RWPE1 (cell line): Measurements from ENCODE around the gene CFH.
"Not testable (repeated sequence)": the region's sequence is repeated elsewhere in the genome, so short reads cannot be mapped to it uniquely, and the experiment has no call there.

Experiments used
- CTCF ChIA-PET: fragments of 350-600 bp; sonication (Branson Sonifier 250); formaldehyde crosslinking; extraction: SDS; loops from one replicate; lab custom pipeline; 2021; lab: Yijun Ruan, JAX
- POLR2A ChIA-PET: fragments of 400-600 bp; formaldehyde crosslinking; extraction: SDS; loops from one replicate; lab custom pipeline; 2020; ENCODE audit warnings: antibody characterized with exemption; ENCODE audit not compliant: low non-redundant PET; lab: Yijun Ruan, JAX
- DNase-seq: peaks from one replicate; pipeline ENCODE4 v3.0.0; 2012; ENCODE audit warnings: low spot score
- H3K27ac ChIP-seq: fragments of 450-650 bp; 2 replicates; pipeline ENCODE4 v1.5.1; 2017
- TF ChIP-seq, protein P1 (sequence below): fragments of 450-650 bp; conservative IDR thresholded peaks from 2 replicates; pipeline ENCODE4 v1.5.1; 2017; ENCODE audit warnings: low read depth, mild to moderate bottlenecking

CFH gene

GRCh38 chr1:196685506-196685905, 33.7 kb downstream of the CFH start:
- POLR2A ChIA-PET, result no interaction called here
- TF ChIP-seq, protein P1, sequence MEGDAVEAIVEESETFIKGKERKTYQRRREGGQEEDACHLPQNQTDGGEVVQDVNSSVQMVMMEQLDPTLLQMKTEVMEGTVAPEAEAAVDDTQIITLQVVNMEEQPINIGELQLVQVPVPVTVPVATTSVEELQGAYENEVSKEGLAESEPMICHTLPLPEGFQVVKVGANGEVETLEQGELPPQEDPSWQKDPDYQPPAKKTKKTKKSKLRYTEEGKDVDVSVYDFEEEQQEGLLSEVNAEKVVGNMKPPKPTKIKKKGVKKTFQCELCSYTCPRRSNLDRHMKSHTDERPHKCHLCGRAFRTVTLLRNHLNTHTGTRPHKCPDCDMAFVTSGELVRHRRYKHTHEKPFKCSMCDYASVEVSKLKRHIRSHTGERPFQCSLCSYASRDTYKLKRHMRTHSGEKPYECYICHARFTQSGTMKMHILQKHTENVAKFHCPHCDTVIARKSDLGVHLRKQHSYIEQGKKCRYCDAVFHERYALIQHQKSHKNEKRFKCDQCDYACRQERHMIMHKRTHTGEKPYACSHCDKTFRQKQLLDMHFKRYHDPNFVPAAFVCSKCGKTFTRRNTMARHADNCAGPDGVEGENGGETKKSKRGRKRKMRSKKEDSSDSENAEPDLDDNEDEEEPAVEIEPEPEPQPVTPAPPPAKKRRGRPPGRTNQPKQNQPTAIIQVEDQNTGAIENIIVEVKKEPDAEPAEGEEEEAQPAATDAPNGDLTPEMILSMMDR, result no peak
- no peak for DNase-seq
- CTCF ChIA-PET, result no interaction called here
- H3K27ac ChIP-seq, result no peak overlapping the region

- TF ChIP-seq, protein P1, result no peak
- ChIA-PET CTCF (interaction anchor here (0.7 kb wide), 1 partner anchor 514 kb away, joined by 3 read pairs; no protein-coding TSS in a partner anchor), POLR2A (no interaction called here)
- no peak overlapping the region for H3K27ac ChIP-seq
- DNase-seq, result no peak
Measured at GRCh38 chr1:196689001-196689400, 37.2 kb downstream of the CFH start.

DNA sequence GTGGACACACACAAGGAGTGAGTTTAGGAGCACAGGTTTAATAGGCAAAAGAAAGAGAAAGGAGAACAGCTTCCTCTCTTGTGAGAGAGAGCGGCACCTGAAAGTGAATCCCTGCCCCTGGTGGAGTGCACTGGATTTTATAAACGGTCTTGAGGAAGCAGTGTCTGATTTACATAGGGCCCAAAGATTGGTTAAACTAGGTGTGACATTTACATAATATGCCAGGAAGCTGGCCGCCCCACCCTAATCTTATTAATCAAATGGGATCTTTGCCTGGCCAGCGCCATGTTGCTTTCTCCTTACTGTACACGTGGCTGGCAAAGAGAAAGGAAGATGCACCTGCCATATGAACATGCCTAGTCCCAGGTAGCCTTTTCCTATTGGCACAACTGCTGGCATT, 38.7 kb downstream of the CFH start:
- CTCF ChIA-PET, result interaction anchor here (1.2 kb wide), 1 partner anchor 236 kb away, joined by 3 read pairs; no protein-coding TSS in a partner anchor
- DNase-seq, result no peak

GRCh38 chr1:196698993-196699392, 47.1 kb downstream of the CFH start:
- ChIA-PET CTCF (no interaction called here), POLR2A (no interaction called here)
- no peak for DNase-seq
- TF ChIP-seq, protein P1, result no peak
- H3K27ac ChIP-seq, result no peak overlapping the region

More for the DNA sequence above, 38.7 kb downstream of the CFH start:
- POLR2A ChIA-PET, result no interaction called here
- no peak overlapping the region for H3K27ac ChIP-seq
- TF ChIP-seq, protein P1, result no peak

DNA sequence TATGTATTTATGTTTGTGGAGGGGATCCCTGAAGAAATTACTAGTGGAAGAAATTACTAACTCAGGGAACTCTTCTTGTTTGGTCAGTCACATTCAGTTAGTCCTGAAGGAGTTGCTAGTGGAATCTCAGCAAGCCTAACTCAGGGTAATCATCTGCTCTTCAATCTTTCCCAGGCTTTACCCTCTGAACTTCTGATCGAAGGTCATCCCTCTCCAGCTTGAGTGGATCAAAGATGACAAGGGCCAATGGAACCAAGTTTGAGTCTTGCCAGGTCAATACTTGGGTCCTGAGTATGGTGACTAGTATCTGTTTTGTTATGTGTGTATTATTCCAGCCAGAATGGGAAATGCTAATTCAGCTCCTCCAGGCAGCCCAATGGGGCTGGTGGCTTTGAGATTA, 49.3 kb downstream of the CFH start:
- no peak overlapping the region for H3K27ac ChIP-seq
- CTCF ChIA-PET, result no interaction called here
- POLR2A ChIA-PET, result no interaction called here
- DNase-seq, result no peak
- TF ChIP-seq, protein P1, result no peak

DNA sequence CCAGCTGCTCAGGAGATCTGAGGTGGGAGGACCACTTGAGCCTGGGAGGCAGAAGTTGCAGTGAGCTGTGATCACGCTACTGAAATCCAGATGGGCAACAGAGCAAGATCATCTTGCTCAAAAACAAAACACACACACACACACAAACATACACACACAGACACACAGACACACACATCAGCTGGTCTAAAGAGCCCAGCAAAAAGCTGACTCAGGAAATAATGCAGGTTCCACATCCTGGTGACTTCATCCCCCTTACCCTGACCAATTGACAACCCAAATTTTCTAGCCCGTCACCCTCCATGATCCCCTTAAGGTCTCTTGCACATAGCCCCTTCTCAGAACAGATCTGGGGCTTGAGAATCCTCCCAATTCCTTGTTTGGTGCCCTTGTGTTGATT, 58.0 kb downstream of the CFH start:
- DNase-seq, POLR2A ChIA-PET, H3K27ac ChIP-seq: not testable (repeated sequence)
- CTCF ChIA-PET, result interaction anchor here (0.7 kb wide), 1 partner anchor 23 kb away, joined by 4 read pairs; no protein-coding TSS in a partner anchor

DNA sequence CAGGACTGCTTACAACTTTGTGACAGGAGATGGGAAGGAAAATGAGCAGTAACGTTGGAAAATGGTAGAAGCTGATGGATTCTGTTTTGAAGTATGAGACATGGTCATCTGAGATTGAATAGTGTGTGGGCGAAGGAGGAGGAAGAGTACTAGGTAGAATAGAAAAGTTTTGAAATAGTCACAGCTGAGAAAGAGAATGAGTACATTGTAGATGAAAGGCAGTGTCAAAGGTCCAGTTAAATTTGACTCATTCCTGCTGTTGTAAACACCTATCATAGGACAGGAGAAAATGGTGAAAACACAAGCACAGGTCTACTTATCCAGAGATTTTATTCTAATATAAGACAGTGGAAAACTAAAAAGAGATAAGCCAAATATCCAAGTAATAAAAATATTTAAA, 66.0 kb downstream of the CFH start:
- H3K27ac ChIP-seq, result no peak overlapping the region
- POLR2A ChIA-PET, result no interaction called here
- CTCF ChIA-PET, result no interaction called here
- no peak for DNase-seq
- TF ChIP-seq, protein P1, result no peak
